D721Med (cell line): ENCODE results near the gene HSDL2.
"Not testable (repeated sequence)": the region's sequence is repeated elsewhere in the genome, so short reads cannot be mapped to it uniquely, and the experiment has no call there.

Experiments used
- DNase-seq: peaks from one replicate; pipeline ENCODE4 v3.0.0; 2011; ENCODE audit warnings: low spot score; ENCODE audit not compliant: insufficient read length
- FAIRE-seq: peaks from 2 replicates; lab custom pipeline; 2011; peaks lifted over from hg19 to GRCh38; lab: Jason Lieb, UNC
- TF ChIP-seq, protein P1 (sequence below): IDR thresholded peaks from 2 replicates; pipeline ENCODE4 v1.5.1; 2012; ENCODE audit warnings: mild to moderate bottlenecking, control low read depth; ENCODE audit not compliant: insufficient read depth; ENCODE audit errors: missing control alignments

The HSDL2 gene

DNA sequence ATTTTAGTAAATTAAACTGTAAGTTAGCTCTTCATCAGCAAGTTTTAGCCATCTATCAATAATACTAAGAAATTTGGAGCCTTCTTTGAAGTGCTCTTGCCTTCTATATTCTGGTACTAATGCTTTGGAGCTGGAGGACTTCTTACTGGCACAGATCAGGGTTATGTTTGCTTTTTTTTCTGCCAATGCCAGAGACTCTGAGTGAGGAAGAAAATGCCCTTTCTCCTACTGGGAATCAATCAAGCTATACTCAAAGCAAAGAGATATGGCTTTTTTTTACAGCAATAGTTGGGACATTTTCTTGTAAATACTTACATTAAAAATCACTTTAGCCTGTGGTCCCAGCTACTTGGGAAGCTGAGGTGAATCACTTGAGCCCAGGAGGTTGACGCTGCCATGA is 4.3 kb downstream of the HSDL2 start:
- TF ChIP-seq, protein P1, sequence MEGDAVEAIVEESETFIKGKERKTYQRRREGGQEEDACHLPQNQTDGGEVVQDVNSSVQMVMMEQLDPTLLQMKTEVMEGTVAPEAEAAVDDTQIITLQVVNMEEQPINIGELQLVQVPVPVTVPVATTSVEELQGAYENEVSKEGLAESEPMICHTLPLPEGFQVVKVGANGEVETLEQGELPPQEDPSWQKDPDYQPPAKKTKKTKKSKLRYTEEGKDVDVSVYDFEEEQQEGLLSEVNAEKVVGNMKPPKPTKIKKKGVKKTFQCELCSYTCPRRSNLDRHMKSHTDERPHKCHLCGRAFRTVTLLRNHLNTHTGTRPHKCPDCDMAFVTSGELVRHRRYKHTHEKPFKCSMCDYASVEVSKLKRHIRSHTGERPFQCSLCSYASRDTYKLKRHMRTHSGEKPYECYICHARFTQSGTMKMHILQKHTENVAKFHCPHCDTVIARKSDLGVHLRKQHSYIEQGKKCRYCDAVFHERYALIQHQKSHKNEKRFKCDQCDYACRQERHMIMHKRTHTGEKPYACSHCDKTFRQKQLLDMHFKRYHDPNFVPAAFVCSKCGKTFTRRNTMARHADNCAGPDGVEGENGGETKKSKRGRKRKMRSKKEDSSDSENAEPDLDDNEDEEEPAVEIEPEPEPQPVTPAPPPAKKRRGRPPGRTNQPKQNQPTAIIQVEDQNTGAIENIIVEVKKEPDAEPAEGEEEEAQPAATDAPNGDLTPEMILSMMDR: no peak
- no peak for FAIRE-seq
- DNase-seq: no peak

- TF ChIP-seq, protein P1: no peak
- FAIRE-seq (no peak), DNase-seq (no peak)
These were observed 4.8 kb downstream of the HSDL2 start for GRCh38 chr9:112384690-112385089.

DNA sequence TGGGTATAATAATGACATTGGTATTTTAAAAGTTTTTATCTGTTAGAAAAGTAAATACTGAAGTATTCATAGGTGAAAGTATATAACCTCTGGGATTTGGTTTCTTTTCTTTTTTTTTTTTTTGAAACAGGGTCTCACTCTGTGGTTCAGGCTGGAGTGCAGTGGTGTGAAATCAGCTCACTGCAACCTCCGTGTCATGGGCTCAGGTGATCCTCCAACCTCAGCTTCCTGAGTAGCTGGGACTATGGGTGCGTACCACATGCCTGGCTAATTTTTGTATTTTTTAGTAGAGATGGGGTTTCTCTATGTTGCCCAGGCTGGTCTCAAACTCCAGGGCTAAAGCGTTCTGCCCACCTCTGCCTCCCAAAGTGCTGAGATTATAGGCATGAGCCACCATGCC is 7.2 kb downstream of the HSDL2 start:
- no peak for DNase-seq
- no peak for FAIRE-seq
- TF ChIP-seq, protein P1: no peak

DNA sequence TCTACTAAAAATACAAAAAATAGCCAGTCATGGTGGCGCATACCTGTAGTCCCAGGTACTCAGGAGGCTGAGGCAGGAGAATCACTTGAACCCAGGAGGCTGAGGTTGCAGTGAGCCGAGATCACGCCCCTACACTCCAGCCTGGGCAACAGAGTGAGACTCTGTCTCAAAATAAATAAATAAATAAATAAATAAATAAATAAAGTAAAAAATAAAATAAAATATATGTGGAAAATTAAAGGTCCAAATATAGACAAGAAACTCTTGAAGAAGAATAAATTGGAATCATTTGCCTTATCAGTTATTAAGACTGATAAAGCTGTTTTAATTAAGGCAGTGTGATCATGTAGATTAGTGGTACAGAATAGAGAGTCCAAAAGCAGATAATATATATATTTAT is 10.0 kb downstream of the HSDL2 start:
- DNase-seq, FAIRE-seq: not testable (repeated sequence)

- not testable (repeated sequence) for FAIRE-seq, DNase-seq
These were observed 12.1 kb downstream of the HSDL2 start for GRCh38 chr9:112391936-112392560.

- FAIRE-seq, DNase-seq: not testable (repeated sequence)
These were observed 13.2 kb downstream of the HSDL2 start for GRCh38 chr9:112393146-112393545.

DNA sequence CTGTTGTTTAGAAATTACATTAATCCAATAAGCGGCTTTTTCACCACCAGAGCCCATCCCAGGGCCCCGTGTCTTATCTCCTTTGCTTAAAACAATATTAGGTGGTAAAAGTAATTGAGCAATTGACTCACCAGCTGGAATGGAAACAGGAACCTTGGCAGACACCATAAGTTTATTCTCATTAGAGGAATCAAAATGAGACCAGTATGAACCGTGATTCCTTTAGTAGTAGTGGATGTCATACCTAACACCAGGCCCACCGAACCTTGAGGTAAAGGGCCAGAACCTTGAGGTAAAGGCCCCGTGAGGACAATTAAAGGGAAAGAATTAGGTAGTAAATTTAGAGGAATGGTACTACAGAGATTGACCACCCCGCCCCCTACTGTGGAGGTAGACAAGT is 16.5 kb downstream of the HSDL2 start:
- TF ChIP-seq, protein P1: no peak
- DNase-seq (no peak), FAIRE-seq (no peak)

- TF ChIP-seq, protein P1: no peak
- DNase-seq (no peak), FAIRE-seq (no peak)
These were observed 17.0 kb downstream of the HSDL2 start for GRCh38 chr9:112396872-112397271.
